ENCODE results near the gene CCDC175. TPM values are rescaled to one million over a fixed set of nuclear protein-coding genes. Genes with fewer than 3 reads are reported as not detected.

Gene CCDC175
- total and polyA plus RNA-seq, 10 of the 15 experiments (the other 5 are each of a cell fraction or from before 2014, with no cell fraction given): not detected

- TF ChIP-seq NKRF (conservative IDR thresholded peaks at IDR 0.05) (no peak), POU2F2 (IDR thresholded peaks at IDR 0.05; ENCODE audit: borderline replicate concordance, low read depth, low read length) (no peak), BRCA1 (IDR thresholded peaks at IDR 0.05; ENCODE audit: low read depth, low read length) (no peak), IRF4 (IDR thresholded peaks at IDR 0.05; ENCODE audit: low read depth, low read length) (no peak), BHLHE40 (IDR thresholded peaks at IDR 0.05; ENCODE audit: borderline replicate concordance in 1 of 2, low read depth in 2 of 2, low read length in 1 of 2) (no peak), TARDBP (IDR thresholded peaks at IDR 0.05; ENCODE audit: borderline replicate concordance) (no peak), MAX (IDR thresholded peaks at IDR 0.05; ENCODE audit: low read depth, low read length) (no peak), YY1 (IDR thresholded peaks at IDR 0.05; ENCODE audit: low read depth, low read length) (peak; percentile 74), BACH1 (IDR thresholded peaks at IDR 0.05; ENCODE audit: borderline replicate concordance) (no peak), POLR2AphosphoS5 (IDR thresholded peaks at IDR 0.05; ENCODE audit: low read length) (no peak), NFYA (IDR thresholded peaks at IDR 0.05; ENCODE audit: borderline replicate concordance, low read depth, low read length) (no peak), NFIC (IDR thresholded peaks at IDR 0.05; ENCODE audit: low read depth, low read length) (no peak), SUZ12 (IDR thresholded peaks at IDR 0.05; ENCODE audit: unreplicated experiment) (no peak), EED (IDR thresholded peaks at IDR 0.05; ENCODE audit: low read depth) (no peak), NFYB (IDR thresholded peaks at IDR 0.05; ENCODE audit: insufficient read depth, low read depth, low read length) (no peak), TCF3 (IDR thresholded peaks at IDR 0.05; ENCODE audit: borderline replicate concordance, insufficient read depth, low read depth, low read length) (no peak), MTA2 (IDR thresholded peaks at IDR 0.05; ENCODE audit: low read depth) (no peak), SREBF2 (IDR thresholded peaks at IDR 0.05; ENCODE audit: low read length) (no peak), LARP7 (IDR thresholded peaks at IDR 0.05) (peak; percentile 39; the same call in 1 of the 2 replicates), PKNOX1 (IDR thresholded peaks at IDR 0.05) (no peak), BMI1 (IDR thresholded peaks at IDR 0.05; ENCODE audit: borderline replicate concordance) (peak; percentile 92), ZBED1 (IDR thresholded peaks at IDR 0.05; ENCODE audit: borderline replicate concordance) (no peak), ZNF24 (IDR thresholded peaks at IDR 0.05) (no peak), KAT2A (conservative IDR thresholded peaks at IDR 0.05; ENCODE audit: control insufficient read depth, low read depth, low read length) (no peak), ZNF207 (IDR thresholded peaks at IDR 0.05; ENCODE audit: borderline replicate concordance) (no peak)
- TF ChIP-seq, protein P1, sequence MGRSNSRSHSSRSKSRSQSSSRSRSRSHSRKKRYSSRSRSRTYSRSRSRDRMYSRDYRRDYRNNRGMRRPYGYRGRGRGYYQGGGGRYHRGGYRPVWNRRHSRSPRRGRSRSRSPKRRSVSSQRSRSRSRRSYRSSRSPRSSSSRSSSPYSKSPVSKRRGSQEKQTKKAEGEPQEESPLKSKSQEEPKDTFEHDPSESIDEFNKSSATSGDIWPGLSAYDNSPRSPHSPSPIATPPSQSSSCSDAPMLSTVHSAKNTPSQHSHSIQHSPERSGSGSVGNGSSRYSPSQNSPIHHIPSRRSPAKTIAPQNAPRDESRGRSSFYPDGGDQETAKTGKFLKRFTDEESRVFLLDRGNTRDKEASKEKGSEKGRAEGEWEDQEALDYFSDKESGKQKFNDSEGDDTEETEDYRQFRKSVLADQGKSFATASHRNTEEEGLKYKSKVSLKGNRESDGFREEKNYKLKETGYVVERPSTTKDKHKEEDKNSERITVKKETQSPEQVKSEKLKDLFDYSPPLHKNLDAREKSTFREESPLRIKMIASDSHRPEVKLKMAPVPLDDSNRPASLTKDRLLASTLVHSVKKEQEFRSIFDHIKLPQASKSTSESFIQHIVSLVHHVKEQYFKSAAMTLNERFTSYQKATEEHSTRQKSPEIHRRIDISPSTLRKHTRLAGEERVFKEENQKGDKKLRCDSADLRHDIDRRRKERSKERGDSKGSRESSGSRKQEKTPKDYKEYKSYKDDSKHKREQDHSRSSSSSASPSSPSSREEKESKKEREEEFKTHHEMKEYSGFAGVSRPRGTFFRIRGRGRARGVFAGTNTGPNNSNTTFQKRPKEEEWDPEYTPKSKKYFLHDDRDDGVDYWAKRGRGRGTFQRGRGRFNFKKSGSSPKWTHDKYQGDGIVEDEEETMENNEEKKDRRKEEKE (IDR thresholded peaks at IDR 0.05): no peak
Observed at GRCh38 chr14:59576332-59577294, at the start of gene CCDC175 (continued).

All from GM12878 (cell line).